ENCODE measurements around the gene CKAP5. TPM values are rescaled to one million over a fixed set of nuclear protein-coding genes. Genes with fewer than 3 reads are reported as not detected.

Gene CKAP5
- total and polyA plus RNA-seq, 2 donors (not counting 1 experiment from before 2014, with no cell fraction given) = 64.7 to 111 TPM

- Histone ChIP-seq H3K4me1 (ENCODE audit: control insufficient read depth, extremely low read depth, insufficient read depth, low read length) (no peaks in the 10 kb centered on the region), H3K9me3 (ENCODE audit: control insufficient read depth, insufficient read depth, low read depth, low read length) (no peaks in the 10 kb centered on the region), H3K36me3 (ENCODE audit: control insufficient read depth, insufficient read depth, low read length) (no peaks in the 10 kb centered on the region), H3K27me3 (ENCODE audit: control insufficient read depth, insufficient read depth, low read length) (no peaks in the 10 kb centered on the region), H3K4me3 (replicated peaks in 1 of 4; ENCODE audit: control extremely low read depth in 1 of 4, insufficient read depth in 1 of 4, low read depth in 3 of 4, low read length in 4 of 4) (no peak overlapping the region), H3K4me2 (ENCODE audit: extremely low read depth, insufficient read depth, low read length) (no peak overlapping the region), H4K20me1 (ENCODE audit: control insufficient read depth, extremely low read depth, insufficient read depth, low read length) (no peaks in the 10 kb centered on the region), H3K27ac (ENCODE audit: insufficient read depth, low read length) (no peak overlapping the region), H2AFZ (ENCODE audit: low read length) (no peak overlapping the region), H3K79me2 (ENCODE audit: control insufficient read depth, insufficient read depth, low read length) (no peaks in the 10 kb centered on the region), H3K9ac (ENCODE audit: insufficient read depth, low read length) (no peak overlapping the region)
- DNase-seq (ENCODE audit: low read depth in 2 of 2) = no peak
- no peak for TF ChIP-seq EZH2 (IDR thresholded peaks at IDR 0.05; ENCODE audit: low read length, missing control alignments)
- TF ChIP-seq CTCF (conservative IDR thresholded peaks at IDR 0.05 in 1 of 2, IDR thresholded peaks at IDR 0.05 in 1 of 2; ENCODE audit: low read depth in 1 of 2, low read length in 2 of 2) = no peak
Observed at GRCh38 chr11:46725338-46726205, 120.5 kb downstream of the CKAP5 start.

GRCh38 chr11:46724088-46724487 is 122.0 kb downstream of the CKAP5 start:
- Histone ChIP-seq H3K4me3 (replicated peaks in 1 of 4; ENCODE audit: control extremely low read depth in 1 of 4, insufficient read depth in 1 of 4, low read depth in 3 of 4, low read length in 4 of 4) (no peak overlapping the region), H3K27ac (ENCODE audit: insufficient read depth, low read length) (no peak overlapping the region), H3K9ac (ENCODE audit: insufficient read depth, low read length) (no peak overlapping the region), H4K20me1 (ENCODE audit: control insufficient read depth, extremely low read depth, insufficient read depth, low read length) (no peaks in the 10 kb centered on the region), H3K27me3 (ENCODE audit: control insufficient read depth, insufficient read depth, low read length) (no peaks in the 10 kb centered on the region), H3K36me3 (ENCODE audit: control insufficient read depth, insufficient read depth, low read length) (no peaks in the 10 kb centered on the region), H3K9me3 (ENCODE audit: control insufficient read depth, insufficient read depth, low read depth, low read length) (no peaks in the 10 kb centered on the region), H3K4me2 (ENCODE audit: extremely low read depth, insufficient read depth, low read length) (no peak overlapping the region), H2AFZ (ENCODE audit: low read length) (no peak overlapping the region), H3K4me1 (ENCODE audit: control insufficient read depth, extremely low read depth, insufficient read depth, low read length) (no peaks in the 10 kb centered on the region), H3K79me2 (ENCODE audit: control insufficient read depth, insufficient read depth, low read length) (no peaks in the 10 kb centered on the region)
- TF ChIP-seq CTCF (conservative IDR thresholded peaks at IDR 0.05 in 1 of 2, IDR thresholded peaks at IDR 0.05 in 1 of 2; ENCODE audit: low read depth in 1 of 2, low read length in 2 of 2) = no peak
- no peak for TF ChIP-seq EZH2 (IDR thresholded peaks at IDR 0.05; ENCODE audit: low read length, missing control alignments)
- peak in 1 of 2 donors; percentile 17 for DNase-seq (ENCODE audit: low read depth in 2 of 2)

- no peak overlapping the region for H2AFZ ChIP-seq (ENCODE audit: low read length)
- no peak overlapping the region for H3K27ac ChIP-seq (ENCODE audit: insufficient read depth, low read length)
- H3K27me3 ChIP-seq (ENCODE audit: control insufficient read depth, insufficient read depth, low read length) = no peaks in the 10 kb centered on the region
- H3K4me1 ChIP-seq (ENCODE audit: control insufficient read depth, extremely low read depth, insufficient read depth, low read length) = no peaks in the 10 kb centered on the region
- no peak for TF ChIP-seq CTCF (conservative IDR thresholded peaks at IDR 0.05 in 1 of 2, IDR thresholded peaks at IDR 0.05 in 1 of 2; ENCODE audit: low read depth in 1 of 2, low read length in 2 of 2)
- no peak for TF ChIP-seq EZH2 (IDR thresholded peaks at IDR 0.05; ENCODE audit: low read length, missing control alignments)
- DNase-seq (ENCODE audit: low read depth in 2 of 2) = no peak
- no peaks in the 10 kb centered on the region for H3K79me2 ChIP-seq (ENCODE audit: control insufficient read depth, insufficient read depth, low read length)
- no peak overlapping the region for H3K9ac ChIP-seq (ENCODE audit: insufficient read depth, low read length)
- no peak overlapping the region for H3K4me2 ChIP-seq (ENCODE audit: extremely low read depth, insufficient read depth, low read length)
- H3K9me3 ChIP-seq (ENCODE audit: control insufficient read depth, insufficient read depth, low read depth, low read length) = no peaks in the 10 kb centered on the region
- no peak overlapping the region for H3K4me3 ChIP-seq (replicated peaks in 1 of 4; ENCODE audit: control extremely low read depth in 1 of 4, insufficient read depth in 1 of 4, low read depth in 3 of 4, low read length in 4 of 4)
- no peaks in the 10 kb centered on the region for H3K36me3 ChIP-seq (ENCODE audit: control insufficient read depth, insufficient read depth, low read length)
- H4K20me1 ChIP-seq (ENCODE audit: control insufficient read depth, extremely low read depth, insufficient read depth, low read length) = no peaks in the 10 kb centered on the region
Observed at GRCh38 chr11:46723359-46723680, 122.8 kb downstream of the CKAP5 start.

Measured in fibroblast of lung (primary cell).